Activated CD4-positive, alpha-beta T cell treated with anti-CD3 and anti-CD28 coated beads for 1 hour (primary cell): ENCODE measurements around the gene ANO9.

ENCODE experiments used
- DNase-seq: peaks from one replicate; pipeline ENCODE4 v3.0.0-alpha.2; 2020

The ANO9 gene, protein sequence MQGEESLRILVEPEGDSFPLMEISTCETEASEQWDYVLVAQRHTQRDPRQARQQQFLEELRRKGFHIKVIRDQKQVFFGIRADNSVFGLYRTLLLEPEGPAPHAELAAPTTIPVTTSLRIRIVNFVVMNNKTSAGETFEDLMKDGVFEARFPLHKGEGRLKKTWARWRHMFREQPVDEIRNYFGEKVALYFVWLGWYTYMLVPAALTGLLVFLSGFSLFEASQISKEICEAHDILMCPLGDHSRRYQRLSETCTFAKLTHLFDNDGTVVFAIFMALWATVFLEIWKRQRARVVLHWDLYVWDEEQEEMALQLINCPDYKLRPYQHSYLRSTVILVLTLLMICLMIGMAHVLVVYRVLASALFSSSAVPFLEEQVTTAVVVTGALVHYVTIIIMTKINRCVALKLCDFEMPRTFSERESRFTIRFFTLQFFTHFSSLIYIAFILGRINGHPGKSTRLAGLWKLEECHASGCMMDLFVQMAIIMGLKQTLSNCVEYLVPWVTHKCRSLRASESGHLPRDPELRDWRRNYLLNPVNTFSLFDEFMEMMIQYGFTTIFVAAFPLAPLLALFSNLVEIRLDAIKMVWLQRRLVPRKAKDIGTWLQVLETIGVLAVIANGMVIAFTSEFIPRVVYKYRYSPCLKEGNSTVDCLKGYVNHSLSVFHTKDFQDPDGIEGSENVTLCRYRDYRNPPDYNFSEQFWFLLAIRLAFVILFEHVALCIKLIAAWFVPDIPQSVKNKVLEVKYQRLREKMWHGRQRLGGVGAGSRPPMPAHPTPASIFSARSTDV

DNA sequence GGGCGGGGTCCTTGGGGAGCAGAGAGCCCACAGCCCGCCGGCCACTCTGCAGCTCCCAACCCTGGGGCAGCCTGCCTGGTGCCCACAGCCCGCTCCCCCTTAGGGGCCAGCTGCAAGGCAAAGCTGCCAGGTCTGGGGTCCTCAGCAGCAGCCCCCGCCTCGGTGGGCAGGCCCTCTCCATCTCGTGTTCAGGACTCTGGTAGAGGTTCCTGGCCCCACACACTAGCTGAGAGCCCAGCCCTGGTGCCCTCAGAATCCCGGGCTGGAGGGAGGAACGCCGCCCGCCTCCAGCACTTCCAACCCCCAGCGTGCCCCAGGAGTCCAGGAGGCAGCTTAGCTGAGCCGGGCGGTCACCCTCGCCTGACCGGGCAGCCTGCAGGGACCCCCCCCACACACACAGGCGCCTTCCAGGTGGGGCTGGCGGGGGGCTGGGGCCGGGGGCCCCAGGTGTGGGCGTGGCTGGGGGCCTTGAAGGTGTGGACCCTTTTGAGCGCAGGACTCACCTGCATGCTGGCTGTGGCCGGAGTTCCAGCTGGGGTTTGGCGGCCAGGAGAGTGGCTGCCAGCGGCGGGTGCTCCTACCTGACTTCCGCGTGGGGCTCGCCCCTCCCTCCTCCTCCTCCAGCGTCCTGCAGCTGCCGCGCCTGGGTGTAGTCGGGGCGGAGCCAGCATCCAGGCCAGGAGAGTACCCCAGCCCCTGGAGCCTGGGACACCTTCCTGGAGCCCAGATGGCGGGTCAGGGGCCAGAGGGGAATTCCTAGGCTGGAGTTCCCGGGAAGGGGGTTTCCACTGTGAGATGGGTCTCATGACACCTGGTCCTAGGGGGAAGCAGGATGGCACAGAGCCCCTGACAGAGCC lies at the start of gene ANO9:
TSS of gene ANO9 (minus strand) at position 594 of the 857 bp plus-strand sequence. CDS start at position 509, 85 bp downstream.
- DNase-seq: peak; percentile 39

DNA sequence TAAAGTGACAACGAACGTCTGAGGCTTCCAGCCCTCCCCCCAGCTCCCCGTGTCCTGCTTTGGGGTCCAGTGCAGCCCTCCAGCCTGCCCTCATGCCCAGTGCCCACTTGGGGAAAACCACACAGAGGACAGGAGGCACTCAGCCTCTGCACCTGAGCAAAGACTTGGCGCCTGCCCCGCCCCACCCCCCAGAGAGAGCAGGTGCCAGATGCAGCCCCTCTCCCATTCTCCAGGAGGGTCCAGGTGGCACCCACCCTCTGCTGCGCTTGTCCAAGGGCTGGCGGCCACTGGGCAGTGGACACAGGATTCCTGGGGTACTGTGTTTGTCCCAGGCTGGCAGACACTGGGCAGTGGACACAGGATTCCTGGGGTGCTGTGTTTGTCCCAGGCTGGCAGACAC lies 49.5 kb upstream of the ANO9 start:
- no peak for DNase-seq

DNA sequence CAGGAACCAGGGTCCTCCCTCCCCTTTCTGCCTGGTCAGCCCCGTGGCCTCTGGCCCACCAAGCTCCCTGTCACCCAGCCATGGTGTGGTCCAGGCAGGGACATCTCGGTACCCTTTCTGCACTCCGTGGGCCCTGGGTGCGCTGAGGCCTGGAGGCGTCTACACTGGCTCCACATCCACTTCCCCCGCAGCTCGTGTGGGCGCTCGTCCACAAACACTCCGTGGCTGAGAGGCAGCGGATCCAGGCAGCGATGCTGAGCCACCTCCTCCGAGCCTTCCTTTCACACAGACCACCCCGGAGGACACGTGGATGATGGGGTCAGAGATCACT lies 49.1 kb upstream of the ANO9 start:
- DNase-seq: no peak

DNA sequence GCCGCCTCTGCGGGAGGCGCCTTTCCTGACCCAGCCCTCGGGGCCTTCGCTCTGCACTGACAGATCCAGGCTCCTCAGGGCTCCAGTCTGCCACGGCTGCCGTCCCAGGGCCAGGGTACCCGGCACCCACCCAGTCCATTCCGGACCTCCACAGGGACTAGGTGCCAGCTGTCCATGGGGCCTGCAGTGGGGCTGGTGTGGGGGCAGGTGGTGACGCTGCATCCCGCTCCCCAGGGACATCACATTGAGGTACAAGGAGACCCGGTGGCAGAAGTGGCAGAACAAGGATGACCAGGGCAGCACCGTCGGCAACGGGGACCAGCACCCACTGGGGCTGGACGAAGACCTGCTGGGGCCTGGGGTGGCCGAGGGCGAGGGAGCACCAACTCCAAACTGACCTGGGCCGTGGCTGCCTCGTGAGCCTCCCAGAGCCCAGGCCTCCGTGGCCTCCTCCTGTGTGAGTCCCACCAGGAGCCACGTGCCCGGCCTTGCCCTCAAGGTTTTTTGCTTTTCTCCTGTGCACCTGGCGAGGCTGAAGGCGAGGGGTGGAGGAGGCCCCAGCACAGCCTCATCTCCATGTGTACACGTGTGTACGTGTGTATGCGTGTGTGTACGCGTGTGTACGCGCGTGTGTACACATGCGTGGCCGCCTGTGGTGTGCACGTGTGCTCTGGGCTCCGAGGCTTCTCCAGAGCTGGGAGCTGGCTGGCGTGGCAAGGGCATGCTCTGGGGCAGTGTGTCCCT lies 48.5 kb upstream of the ANO9 start:
- DNase-seq: no peak

DNA sequence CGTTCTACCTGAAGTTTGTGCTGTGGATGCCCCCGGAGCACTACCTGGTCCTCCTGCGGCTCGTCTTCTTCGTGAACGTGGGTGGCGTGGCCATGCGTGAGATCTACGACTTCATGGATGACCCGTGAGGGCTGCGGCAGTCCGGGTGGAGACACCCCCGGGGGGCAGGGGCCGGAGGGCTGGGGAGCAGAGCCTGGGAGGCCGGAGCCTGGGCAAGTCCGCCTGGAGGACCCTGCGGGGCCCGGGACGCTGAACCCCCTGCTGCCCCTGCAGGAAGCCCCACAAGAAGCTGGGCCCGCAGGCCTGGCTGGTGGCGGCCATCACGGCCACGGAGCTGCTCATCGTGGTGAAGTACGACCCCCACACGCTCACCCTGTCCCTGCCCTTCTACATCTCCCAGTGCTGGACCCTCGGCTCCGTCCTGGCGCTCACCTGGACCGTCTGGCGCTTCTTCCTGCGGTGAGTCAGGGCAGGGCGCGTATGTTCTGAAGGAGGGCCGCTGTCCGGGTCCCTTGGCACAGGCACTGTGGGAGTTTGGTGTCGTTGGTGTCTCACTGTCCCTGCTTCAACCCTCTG lies 47.9 kb upstream of the ANO9 start:
- no peak for DNase-seq

DNA sequence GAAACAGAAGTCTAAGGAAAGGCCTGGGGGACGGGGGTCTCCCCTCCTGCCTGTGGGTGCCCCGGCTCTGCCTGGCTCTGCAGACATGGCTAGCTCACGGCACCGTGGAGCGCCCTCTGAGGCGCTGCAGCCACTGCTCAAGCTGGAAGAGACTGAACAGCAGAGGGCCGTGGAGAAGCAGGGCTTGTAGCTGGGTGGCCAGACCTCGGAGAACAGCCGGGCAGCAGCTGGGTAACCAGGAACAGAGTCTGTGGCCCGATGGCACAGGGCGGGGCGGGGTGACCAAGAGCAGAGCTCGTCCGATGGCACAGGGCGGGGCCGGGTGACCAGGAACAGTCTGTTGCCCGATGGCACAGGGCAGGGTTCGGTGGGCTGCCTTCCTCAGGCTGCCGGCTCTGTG lies 47.2 kb upstream of the ANO9 start:
- no peak for DNase-seq

DNA sequence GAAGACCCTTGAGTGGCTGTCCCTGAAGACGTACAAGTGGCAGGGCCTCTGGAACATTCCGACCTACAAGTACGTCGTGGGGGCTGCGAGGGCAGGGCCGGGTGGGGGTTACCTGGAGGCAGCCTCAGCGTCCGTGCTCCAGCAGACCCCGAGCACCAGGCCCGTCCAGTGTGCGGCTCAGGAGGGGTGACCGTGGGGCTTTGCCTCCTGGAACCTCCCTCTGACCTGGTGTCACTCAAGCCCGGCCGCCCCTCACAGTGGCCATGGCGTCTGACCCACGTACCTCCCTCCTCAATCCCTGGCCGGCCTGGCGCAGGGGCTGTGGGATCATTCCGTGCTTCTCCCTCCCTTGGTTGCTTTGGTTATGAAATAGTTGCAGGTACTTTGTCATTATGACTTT lies 46.8 kb upstream of the ANO9 start:
- DNase-seq: no peak

DNA sequence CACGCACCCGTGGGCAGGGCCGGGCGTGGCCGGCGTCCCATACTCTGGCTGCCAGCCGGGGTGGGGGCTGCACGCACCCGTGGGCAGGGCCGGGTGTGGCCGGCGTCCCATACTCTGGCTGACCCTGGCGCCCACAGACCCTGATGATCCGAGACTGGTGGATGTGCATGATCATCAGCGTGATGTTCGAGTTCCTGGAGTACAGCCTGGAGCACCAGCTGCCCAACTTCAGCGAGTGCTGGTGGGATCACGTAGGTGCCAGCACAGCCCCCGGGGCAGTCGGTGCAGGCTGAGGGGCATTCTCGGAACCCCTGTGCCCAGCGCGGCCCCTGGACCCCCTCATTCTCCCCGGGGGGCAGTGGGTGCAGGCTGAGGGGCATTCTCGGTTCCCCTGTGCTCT lies 46.3 kb upstream of the ANO9 start:
- no peak for DNase-seq

DNA sequence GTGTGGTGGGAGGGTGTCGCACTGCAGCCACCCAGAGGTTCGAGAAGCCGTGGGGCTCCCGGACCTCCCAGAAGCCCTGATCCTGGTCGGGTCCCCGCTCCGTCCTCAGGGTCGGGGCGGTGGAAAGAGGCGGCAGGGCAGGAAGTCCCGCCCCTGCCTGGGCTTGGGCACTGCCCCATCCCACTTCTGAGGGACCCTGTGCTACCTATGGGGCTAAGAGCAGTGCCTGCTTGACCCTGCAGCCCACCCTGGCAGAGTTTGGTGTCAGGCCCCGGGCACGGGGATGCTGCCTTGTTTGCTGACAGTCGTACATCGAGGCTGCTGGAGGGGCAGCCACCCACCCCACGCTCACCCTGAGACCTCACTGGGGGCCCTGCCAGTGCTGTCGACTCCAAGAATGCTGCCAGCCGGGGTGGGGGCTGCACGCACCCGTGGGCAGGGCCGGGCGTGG lies 45.8 kb upstream of the ANO9 start:
- DNase-seq: no peak

DNA sequence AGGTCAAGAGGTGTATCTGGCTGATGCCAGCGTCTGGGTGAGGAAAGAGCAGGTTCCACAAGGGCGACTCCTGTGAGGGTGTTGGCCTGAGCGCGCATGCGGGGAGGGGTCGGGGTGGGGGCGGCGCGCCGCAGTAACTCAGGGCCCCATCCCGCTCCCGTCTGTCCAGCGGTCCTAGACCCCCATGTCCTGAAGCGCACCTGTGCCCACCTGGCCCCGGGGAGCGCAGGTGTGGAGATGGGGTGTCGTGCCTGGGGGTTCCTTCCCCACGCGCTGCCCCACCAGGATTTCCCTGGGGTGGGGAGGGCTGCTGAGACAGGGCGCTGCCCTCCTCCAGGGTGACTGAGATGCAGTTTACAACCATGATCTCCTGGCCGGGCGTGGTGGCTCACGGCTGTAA lies 44.4 kb upstream of the ANO9 start:
- no peak for DNase-seq

DNA sequence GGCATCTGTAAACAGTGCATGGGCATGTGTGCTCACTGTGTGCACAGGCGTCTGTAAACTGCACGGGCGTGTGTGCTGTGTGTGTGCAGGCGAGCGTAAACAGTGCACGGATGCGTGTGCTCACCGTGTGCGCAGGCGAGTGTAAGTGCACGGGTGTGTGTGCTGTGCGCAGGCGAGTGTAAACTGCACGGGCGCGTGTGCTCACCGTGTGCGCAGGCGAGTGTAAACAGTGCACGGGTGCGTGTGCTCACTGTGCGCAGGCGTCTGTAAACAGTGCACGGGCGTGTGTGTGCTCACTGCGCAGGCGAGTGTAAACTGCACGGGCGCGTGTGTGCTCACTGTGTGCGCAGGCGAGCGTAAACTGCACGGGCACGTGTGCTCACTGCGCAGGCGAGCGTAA lies 42.8 kb upstream of the ANO9 start:
- DNase-seq: no peak

DNA sequence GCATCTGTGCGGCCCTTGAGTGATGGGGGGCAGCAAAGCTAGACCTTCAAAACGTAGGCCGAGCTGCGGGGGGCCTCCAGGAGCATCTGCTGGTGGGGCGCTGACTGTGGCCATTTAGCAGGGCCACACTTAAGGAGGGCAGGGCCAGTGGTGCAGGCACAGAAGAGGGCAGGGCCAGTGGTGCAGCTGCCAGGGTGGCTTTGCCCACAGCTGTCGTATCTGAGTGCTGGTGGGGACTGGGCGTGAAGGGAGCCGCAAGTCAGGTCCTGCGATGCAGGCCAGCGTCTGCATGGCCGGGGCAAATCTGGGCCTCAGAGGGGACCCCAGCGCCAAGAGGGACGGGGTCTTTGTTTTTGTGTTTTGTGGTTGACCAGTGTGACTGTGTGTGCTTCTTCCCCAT lies 37.5 kb upstream of the ANO9 start:
- no peak for DNase-seq

DNA sequence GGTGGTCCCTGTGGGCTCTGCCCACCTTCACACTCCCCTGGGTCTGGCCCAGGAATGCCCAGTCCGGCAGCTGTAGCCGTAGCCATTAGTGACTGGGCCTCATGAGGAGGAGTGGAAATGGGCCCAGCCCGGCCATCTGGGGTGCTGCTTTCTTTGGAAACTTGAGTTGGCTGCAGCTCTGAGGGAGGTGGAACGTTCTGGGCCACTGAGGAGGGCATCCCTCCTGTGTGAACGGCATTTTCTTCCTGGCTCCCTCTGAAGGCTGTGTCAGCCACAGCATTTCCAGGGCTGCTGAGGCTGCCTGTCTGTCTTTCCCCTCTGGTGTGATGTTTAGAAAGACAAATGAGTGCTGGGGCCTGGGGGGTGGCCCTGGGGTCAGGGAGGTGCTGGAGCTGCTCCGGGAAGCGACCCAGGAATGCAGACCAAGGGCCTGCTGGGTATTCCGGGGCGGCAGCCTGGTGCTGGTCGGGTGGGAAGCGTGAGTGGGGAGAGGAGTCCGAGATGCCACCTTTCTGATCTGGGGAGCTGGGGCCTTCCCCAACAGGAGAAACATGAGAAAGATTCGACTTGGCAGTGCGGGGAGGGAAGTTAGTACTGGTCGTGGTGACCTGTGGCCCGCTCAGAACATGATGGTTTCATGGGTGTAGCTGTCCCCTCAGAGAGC lies 35.4 kb upstream of the ANO9 start:
- no peak for DNase-seq

DNA sequence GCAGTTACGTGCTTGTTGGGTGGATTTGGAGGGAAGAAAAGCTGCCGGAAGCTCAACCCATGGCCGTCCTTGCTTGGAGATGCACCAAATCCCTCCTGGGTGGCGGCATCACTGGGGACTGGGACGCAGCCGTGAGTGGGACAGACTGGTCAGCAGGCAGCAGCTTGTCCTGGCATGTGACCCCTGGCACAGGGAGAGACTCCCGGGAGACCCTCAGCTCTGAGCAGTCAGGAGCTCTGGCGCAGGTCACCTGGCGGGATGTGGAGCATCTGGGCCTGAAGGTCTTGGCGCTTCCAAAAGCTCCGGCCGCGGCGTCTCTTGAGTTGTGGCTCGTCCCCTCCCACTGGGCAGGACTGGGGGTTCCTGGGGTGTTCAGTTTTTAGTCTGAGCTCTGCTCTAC lies 34.6 kb upstream of the ANO9 start:
- DNase-seq: no peak

DNA sequence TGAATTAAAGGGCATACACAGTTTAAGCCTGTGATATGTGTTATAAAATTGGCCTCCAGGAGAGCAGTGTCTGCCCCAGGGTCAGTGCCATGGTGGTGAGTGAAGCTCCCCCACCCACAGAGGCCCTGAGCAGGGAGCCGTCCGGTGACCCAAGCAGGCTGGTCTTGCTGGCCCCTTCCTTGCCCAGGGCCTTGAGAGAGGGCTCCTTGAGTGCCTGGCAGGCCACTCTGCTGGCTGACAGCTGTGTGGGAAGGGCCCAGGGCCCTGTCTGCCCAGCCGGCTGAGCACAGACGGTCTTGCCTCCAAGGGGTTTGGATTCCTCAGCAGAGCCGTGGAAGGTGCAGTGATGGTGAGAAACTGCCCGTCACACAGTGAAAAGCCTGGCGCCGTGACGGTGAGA lies 34.1 kb upstream of the ANO9 start:
- no peak for DNase-seq

DNA sequence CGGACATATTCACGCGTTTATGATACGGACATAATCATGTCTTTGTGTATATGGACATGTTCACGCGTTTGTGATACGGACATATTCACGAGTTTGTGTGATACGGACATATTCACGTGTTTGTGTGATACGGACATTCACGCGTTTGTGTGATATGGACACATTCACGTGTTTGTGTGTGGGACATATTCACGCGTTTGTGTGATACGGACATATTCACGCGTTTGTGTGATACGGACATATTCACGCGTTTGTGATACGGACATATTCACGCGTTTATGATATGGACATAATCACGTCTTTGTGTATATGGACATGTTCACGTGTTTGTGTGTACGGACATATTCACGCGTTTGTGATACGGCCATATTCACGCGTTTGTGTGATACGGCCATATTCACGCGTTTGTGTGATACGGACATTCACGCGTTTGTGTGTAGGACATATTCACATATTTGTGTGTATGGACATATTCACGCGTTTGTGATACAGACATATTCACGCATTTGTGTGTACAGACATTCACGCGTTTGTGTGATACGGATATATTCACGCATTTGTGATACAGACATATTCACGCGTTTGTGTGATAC lies 33.2 kb upstream of the ANO9 start:
- DNase-seq: no peak

DNA sequence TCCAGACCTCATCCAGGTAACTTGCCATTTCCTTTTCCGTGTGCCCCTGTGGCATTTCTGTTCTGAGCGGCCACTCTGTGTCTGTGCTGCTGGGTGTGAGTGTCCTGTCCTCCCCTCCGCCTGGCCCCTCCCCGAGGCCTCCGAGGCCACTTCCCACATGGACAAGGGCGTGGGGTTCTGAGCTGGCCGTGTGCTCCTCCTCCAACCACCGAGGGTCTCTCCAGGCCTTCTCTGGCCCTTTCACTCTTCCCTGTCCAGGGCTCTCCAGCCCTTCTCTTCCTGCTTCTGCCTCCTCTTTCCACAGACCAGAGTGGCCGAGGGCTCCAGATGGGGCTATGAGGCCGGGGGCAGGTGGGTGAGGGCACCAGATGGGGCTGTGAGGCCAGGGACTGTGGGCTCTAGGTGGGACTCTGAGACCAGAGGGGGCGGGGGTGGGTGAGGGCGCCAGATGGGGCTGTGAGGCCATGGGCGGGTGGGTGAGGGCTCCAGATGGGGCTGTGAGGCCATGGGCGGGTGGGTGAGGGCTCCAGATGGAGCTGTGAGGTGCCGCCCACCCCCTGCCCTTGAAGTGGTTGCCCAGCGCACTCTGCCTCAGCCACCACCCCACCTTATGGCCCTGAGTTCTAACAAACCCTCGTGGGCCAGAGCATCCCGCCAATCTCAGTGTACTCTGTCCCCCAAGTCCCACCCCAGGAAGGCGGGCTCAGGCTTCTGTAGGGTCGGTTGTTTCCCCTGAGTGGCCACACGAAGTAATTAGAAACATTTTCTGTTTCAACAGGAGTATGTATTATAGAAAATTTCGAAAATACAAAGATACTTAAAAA lies 32.4 kb upstream of the ANO9 start:
- no peak for DNase-seq

DNA sequence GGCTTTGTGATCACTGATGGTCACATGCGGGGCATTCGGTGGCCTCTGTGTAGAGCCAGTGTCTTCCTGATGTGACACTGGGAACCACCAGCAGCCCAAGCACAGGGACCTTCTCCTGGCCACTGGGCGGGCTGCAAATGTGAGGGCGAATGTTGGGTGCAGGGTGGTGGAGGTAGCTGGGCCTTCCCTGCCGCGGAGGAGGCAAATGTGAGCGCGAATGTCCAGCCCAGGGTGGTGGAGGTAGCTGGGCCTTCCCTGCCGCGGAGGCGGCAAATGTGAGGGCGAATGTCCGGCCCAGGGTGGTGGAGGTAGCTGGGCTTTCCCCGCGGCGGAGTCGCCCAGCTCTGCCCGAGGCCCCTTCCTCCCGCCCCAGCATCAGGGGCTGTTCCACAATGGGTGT lies 31.6 kb upstream of the ANO9 start:
- DNase-seq: no peak

DNA sequence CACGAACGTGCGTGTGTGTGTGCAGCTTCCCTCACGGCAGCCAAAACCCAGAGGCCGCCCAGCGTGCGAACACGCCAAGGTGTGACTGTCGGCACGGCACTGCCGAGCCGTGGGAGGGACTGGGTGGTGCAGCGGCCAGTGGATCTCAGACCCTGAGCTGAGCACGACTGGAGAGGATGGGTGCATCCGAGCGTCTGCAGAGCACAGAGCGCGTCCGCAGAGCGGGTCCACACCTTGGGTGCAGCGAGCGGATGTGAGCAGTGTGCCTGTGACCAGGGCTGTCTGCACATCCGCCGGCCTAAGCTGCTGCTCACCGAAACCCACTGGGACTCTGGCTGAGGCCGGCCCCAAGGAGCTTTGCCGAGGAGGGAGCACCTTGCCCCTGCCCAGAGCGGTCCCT lies 31.0 kb upstream of the ANO9 start:
- DNase-seq: no peak

DNA sequence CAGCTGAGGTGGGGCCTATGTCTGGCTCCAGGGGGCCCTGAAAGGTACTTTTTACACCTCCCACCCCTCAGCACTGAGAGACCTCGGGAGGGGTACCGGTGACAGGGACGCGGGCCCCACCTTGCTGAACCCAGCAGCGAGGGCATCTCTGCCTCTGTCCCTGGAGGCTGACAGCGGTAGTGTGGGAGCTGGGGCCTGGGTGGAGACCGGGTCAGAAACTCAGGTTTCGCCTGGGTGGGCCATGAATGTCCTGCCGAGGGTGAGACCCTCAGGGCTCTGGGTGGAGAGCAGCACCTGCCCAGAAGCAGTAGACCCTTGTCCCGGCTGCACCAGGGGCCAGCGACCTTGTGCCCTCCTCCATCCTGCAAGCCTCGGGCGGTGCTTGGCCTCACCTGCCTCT lies 30.5 kb upstream of the ANO9 start:
- no peak for DNase-seq
